HG02623 (cell line): ENCODE data around the gene OR9A2.

Experiments used
- ATAC-seq: cut with Tn5 transposase; IDR thresholded peaks from one replicate; pipeline ENCODE4 v1.9.1; 2021; ENCODE audit warnings: moderate library complexity; ENCODE audit not compliant: unreplicated experiment

The OR9A2 gene

GRCh38 chr7:143027032-143027431 is at the start of gene OR9A2:
Gene OR9A2 (minus strand): TSS chr7:143027132. CDS start chr7:143027132, 0 bp downstream.
- ATAC-seq, result no peak

GRCh38 chr7:143074141-143074540 is 47.2 kb upstream of the OR9A2 start:
- ATAC-seq, result no peak

GRCh38 chr7:143073556-143073955 is 46.6 kb upstream of the OR9A2 start:
- ATAC-seq, result no peak

GRCh38 chr7:143069912-143070500 is 43.1 kb upstream of the OR9A2 start:
- ATAC-seq, result no peak

GRCh38 chr7:143068446-143068845 is 41.5 kb upstream of the OR9A2 start:
- no peak for ATAC-seq

- no peak for ATAC-seq
These were observed 36.8 kb upstream of the OR9A2 start for GRCh38 chr7:143063741-143064140.

- no peak for ATAC-seq
These were observed 28.8 kb upstream of the OR9A2 start for GRCh38 chr7:143055754-143056153.

- ATAC-seq, result no peak
These were observed 27.7 kb upstream of the OR9A2 start for GRCh38 chr7:143054621-143055020.

GRCh38 chr7:143052041-143052440 is 25.1 kb upstream of the OR9A2 start, which contains the start of gene OR6V1:
Gene OR6V1 (plus strand): TSS chr7:143052341. CDS start chr7:143052341, 0 bp downstream.
- ATAC-seq, result no peak

GRCh38 chr7:143050931-143051330 is 24.0 kb upstream of the OR9A2 start:
- ATAC-seq, result no peak

- no peak for ATAC-seq
These were observed 22.4 kb upstream of the OR9A2 start for GRCh38 chr7:143049362-143049761.

GRCh38 chr7:143048827-143049226 is 21.9 kb upstream of the OR9A2 start:
- no peak for ATAC-seq

GRCh38 chr7:143047326-143047725 is 20.4 kb upstream of the OR9A2 start:
- no peak for ATAC-seq

GRCh38 chr7:143046426-143046851 is 19.5 kb upstream of the OR9A2 start:
- no peak for ATAC-seq

- ATAC-seq, result no peak
These were observed 16.5 kb upstream of the OR9A2 start for GRCh38 chr7:143043391-143043790.

GRCh38 chr7:143042790-143043271 is 15.9 kb upstream of the OR9A2 start:
- ATAC-seq, result no peak

- ATAC-seq, result no peak
These were observed 15.3 kb upstream of the OR9A2 start for GRCh38 chr7:143042159-143042789.

GRCh38 chr7:143041346-143041745 is 14.4 kb upstream of the OR9A2 start:
- no peak for ATAC-seq

- no peak for ATAC-seq
These were observed 13.3 kb upstream of the OR9A2 start for GRCh38 chr7:143040209-143040715.

- ATAC-seq, result no peak
These were observed 11.7 kb upstream of the OR9A2 start for GRCh38 chr7:143038635-143039034.

- no peak for ATAC-seq
These were observed 751 bp upstream of the OR9A2 start for GRCh38 chr7:143027683-143028082.

GRCh38 chr7:143025371-143025770 is 1.6 kb downstream of the OR9A2 start:
- ATAC-seq, result no peak
